AG20443 (cell line): ENCODE data around the gene BFSP2.

Source experiments
- DNase-seq: peaks from one replicate; pipeline ENCODE4 v3.0.0; 2012; ENCODE audit warnings: low spot score, mixed read lengths

BFSP2 gene

DNA sequence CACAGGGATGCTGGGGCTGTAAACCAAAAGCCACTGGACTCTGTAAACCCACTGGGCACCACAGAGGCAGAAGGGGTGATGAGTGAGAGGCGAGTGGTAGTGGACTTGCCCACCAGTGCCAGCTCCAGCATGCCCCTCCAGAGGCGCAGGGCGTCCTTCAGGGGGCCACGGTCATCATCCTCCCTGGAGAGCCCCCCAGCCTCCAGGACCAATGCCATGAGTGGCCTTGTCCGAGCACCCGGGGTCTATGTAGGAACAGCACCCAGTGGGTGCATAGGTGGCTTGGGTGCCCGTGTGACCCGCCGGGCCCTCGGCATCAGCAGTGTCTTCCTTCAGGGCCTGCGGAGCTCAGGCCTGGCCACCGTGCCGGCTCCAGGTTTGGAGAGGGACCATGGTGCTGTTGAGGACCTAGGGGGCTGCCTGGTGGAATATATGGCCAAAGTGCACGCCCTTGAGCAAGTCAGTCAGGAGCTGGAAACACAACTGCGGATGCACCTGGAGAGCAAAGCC is at the start of gene BFSP2:
Gene BFSP2 (plus strand): TSS at position 51 of the 510 bp plus-strand sequence. CDS start 28 bp downstream, at position 79.
- DNase-seq, result no peak

GRCh38 chr3:133354721-133355120 is 45.1 kb upstream of the BFSP2 start:
- no peak for DNase-seq

DNA sequence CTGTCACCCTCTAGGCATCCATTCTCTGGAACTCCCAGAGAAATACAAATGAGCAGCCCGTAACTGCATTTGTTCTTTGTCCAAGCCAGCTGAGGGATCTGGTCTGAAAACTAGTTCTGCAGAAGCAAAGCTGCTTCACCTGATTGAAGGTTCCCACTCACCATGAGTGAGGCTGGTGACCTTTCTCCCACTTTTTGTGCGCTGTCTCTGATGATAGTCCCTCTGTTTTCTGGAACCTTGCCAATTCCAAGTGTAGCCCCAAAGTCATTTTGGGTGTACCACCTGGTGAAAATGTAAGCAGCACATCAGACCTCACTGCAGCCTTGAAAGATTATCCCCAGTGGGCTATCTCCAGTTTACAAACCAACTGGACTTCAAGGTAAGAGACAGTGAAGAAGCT is 39.4 kb upstream of the BFSP2 start:
- DNase-seq, result no peak

DNA sequence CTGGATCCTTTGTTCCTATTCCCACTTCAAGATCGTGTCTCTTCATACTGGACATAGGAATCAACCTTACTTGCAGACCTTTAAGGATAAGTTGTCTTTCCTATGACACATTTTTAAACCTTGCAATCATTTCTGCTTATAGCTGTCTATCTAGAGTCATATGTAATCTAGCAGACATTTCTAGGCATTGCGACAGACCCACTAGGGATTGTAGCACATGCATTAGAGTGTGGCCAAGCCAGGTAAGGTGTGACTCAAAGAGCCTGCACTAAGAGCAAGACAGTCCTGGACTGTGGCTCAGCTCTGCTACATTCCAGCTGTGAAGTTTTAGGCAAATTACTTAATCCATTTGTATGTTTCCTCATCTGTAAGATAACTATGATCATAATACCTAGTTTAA is 38.8 kb upstream of the BFSP2 start:
- DNase-seq, result no peak

DNA sequence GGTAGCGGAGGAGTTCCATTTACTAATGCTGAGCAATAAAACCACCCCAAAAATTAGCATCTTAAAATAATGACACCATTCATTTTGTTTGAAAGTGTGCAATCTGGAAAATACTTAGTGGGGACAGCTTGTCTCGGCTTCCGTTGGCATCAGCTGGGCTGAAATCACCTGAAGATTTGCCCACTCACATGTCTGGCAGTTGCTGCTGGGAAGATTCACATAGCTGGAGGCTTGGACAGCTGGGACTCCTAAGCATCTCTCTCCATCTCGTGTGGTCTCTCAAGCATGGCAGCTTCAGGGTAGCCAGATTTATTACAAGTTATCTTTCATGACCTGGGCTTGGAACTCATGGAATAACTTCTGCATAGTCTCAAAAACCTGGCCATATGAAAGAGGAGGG is 38.4 kb upstream of the BFSP2 start:
- DNase-seq, result no peak

DNA sequence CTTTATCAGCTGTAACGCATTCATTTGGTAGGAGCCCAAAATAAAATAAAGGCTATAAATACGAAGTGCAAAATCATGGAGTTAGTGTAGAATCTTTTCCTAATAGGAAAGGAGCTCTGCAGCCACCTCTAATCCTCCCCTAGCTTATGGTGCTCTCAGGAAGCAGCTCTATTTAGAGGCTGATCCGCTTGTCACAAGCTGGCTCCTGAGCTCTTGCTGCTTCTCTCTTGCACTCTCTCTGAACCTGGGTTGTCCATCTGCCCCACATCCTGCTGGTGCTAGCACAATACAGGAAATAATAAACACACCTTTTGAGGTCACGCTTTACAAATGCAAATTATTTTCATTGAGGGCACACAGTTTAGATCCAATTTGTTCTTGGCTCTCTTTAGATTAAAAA is 37.3 kb upstream of the BFSP2 start:
- DNase-seq, result no peak

DNA sequence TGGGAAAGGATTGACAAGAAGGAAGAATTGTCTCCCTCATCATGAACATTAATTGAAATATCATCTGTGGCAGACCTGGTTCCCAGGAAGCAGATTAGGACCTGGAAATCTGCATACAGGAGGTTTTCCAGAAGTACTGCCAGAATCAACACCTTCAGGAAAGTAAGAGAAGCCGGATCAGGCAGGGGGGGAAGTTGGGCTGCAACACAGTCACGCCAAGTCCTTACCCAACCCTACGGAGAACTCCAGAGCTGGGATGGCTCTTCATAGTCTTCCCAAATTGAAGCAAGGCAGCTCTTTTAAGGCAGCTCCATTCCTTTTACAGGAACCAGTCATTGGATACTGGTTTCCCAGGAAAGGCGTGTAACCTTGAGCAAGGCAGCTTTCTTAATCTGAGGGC is 35.2 kb upstream of the BFSP2 start:
- no peak for DNase-seq

DNA sequence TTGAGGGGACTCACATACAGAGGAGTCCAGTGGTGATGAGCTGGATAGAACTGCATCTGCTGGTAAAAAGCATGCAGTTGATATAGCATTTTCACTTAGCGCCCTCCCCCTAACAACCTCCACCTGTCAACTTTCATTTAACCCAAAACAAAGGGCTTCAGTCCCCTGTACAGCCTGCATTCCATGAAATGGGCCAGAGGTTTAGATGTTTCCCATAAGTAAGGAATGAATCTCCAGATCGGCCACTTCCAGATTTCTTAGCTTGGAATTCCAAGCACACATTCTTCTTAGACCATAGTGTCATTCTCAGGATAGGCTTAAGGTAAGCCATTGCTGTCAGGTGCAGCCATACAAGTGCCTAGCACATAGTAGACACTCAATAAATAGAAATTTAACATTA is 32.9 kb upstream of the BFSP2 start:
- no peak for DNase-seq

DNA sequence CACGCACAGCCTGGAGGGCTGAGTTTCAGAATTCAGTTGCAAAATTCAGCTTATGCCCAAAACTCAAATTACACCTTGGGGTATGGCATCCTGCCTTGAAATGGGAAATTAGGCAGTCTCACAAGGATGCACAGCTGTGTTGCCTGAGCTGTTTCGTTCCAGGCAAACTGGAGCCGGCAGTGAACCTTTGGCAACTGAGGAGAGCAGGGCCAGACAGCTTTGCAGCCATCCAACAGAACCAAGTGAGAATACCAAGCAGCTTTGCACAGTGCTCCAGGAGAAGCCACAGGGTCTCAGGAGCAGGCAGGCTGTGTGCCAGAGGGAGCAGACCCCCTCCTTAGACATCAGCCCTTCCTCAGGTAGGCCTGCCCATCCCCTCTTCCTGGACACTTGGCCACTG is 32.5 kb upstream of the BFSP2 start:
- DNase-seq, result no peak

DNA sequence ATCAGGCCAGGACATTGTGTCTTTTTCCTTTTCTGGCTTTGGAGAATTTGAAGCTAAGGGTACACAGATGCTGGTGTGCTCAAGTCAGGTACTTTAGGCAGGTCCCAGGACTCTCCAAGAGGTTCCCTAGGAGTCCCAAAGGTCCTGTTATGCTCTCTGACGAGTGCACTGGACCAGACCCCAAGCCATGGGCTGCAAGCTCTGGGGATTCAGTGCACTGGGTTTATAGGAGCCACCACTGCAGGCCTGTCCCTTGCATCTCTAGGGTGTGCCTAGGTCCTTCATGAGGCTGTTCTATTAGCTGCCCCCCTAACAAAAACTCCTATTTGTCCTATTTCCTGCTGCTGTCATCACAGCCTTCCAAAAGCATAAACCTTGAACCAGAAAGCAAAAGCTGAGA is 31.9 kb upstream of the BFSP2 start:
- no peak for DNase-seq

DNA sequence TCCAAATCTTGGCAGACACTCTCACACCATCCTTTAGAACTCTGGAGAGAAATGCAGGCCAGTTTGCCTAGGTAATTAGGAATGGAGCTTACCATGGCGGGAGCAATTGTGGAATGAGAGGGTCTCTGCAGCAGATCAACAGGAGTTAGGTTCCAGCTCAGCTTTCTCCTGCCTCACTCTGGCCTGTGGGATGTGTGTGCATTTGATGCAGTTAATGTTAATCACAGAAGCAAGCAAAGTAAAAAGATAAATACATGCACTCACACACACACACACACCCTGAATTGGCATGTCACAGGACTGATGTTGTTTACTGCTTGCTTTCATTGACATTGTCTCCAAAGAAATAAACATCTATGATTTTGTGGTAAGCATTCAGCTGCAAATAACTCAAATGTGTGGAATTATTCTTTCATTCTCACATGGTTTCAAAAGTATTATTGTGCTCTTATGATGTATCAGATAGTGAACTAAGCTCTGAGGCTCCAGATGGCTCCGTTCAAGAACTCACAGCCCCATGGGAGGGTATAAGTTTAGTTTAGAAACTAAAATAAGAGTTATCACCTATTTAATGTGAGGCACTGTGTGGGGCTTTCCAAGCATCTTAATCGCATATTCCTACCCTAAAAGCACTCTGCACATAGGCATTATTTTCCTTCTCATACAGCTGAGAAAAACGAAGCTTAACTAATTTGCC is 31.3 kb upstream of the BFSP2 start:
- no peak for DNase-seq

- no peak for DNase-seq
Observed at GRCh38 chr3:133369068-133369440, 30.8 kb upstream of the BFSP2 start.

- DNase-seq, result no peak
Observed at GRCh38 chr3:133371181-133371580, 28.7 kb upstream of the BFSP2 start.

- DNase-seq, result no peak
Observed at GRCh38 chr3:133371676-133372075, 28.2 kb upstream of the BFSP2 start.

- no peak for DNase-seq
Observed at GRCh38 chr3:133374708-133375402, 25.0 kb upstream of the BFSP2 start.

DNA sequence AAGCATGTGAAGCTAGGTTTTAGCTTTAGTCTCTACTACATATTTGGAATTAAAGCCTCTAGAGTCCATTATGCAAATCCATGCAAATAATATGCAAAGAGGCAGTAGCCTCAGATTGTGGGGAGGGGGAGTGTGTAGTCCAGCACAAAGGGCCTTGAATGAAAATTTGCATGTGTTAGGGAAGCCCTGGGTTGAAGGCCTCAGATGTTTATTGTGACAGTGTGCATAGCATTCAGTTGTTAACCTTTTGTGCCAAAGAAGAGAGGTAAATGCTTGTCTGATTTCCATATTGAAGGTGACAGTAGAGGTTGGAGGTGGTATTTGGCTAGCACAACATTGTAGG is 24.5 kb upstream of the BFSP2 start:
- no peak for DNase-seq

DNA sequence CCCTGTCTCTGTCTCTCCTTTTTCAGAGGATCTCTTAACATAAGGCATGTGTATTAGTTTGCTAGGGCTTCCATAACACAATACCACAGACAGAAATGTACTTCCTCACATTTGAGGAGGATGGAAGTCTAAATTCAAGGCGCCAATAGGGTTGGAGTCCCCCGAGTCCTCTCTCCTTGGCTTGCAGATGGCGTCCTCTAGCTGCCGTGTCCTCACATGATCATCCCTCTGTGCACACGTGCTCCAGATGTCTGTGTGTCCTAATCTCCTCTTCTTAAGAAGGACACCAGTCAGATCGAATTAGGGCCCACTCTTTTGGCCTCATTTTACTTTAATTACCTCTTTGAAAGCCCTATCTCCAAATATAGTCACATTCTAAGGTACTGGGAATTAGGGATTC is 23.0 kb upstream of the BFSP2 start:
- DNase-seq, result no peak

DNA sequence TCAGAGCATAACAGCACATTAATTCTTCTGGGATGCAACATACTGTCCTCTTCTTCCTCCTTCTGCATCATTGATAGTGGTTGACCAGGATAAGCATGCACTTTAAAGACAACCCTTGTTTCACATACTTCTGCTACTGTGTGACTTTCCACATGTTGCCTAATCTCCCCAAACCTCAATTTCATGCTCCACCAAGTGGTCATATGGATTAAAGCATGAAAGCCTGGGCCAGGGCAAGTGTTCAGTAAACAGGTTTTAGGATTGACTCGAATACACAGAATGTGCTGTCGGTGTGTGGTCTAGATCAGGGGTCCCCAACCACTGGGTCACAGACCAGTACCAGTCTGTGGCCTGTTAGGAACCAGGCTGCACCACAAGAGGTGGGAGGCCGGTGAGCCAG is 22.5 kb upstream of the BFSP2 start:
- peak; percentile 77 for DNase-seq

DNA sequence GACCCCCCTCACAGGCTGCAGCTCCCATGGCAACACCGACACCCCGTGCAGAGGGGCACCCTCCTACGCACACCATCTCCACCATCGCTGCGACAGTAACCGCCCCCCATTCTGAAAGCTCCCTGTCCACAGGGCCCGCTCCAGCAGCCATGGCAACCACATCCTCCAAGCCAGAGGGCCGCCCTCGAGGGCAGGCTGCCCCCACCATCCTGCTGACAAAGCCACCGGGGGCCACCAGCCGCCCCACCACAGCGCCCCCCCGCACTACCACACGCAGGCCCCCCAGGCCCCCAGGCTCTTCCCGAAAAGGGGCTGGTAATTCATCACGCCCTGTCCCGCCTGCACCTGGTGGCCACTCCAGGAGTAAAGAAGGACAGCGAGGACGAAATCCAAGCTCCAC is 19.9 kb upstream of the BFSP2 start:
- DNase-seq, result no peak

- no peak for DNase-seq
Observed at GRCh38 chr3:133380481-133381225, 19.2 kb upstream of the BFSP2 start.

GRCh38 chr3:133381346-133382109 is 18.3 kb upstream of the BFSP2 start:
- no peak for DNase-seq

GRCh38 chr3:133383175-133383574 is 16.7 kb upstream of the BFSP2 start:
- no peak for DNase-seq
